Upper lobe of right lung (tissue), 1 donor: Measurements from ENCODE around the gene SPOCD1. TPM values are rescaled to one million over a fixed set of nuclear protein-coding genes. Genes with fewer than 3 reads are reported as not detected.

ENCODE experiments used
- ATAC-seq: fragments of 200-7000 bp; cut with Tn5 transposase; one replicate; pipeline ENCODE4 v1.9.1; 2020; ENCODE audit warnings: mild to moderate bottlenecking, moderate library complexity
- DNase-seq: peaks from one replicate; pipeline ENCODE4 v3.0.0-alpha.2; 2020
- H3K27ac ChIP-seq: fragments of 200-600 bp; one replicate; pipeline ENCODE4 v1.8.0; 2022
- H3K27me3 ChIP-seq: fragments of 200-600 bp; one replicate; pipeline ENCODE4 v1.8.0; 2022; ENCODE audit warnings: mild to moderate bottlenecking
- H3K36me3 ChIP-seq: fragments of 200-600 bp; one replicate; pipeline ENCODE4 v1.8.0; 2022
- H3K4me1 ChIP-seq: fragments of 200-600 bp; one replicate; pipeline ENCODE4 v1.8.0; 2022
- H3K4me3 ChIP-seq: fragments of 200-600 bp; one replicate; pipeline ENCODE4 v1.8.0; 2022; ENCODE audit warnings: mild to moderate bottlenecking
- H3K9me3 ChIP-seq: fragments of 200-600 bp; one replicate; pipeline ENCODE4 v1.8.0; 2022
- CTCF ChIP-seq: fragments of 200-600 bp; IDR thresholded peaks from one replicate; pipeline ENCODE4 v1.8.0; 2022; ENCODE audit warnings: antibody characterized with exemption
- intact Hi-C: fragments of 100-400 bp; cut with DNase I; formaldehyde crosslinking; loops from one replicate; pipeline ENCODE4 v1.11.0; 2022
- total RNA-seq: library from RNA; stranded (reverse); fragmentation: NEBNext Ultra II Directional; extraction: Animal tissue kit (Norgen Biotek cat#: 25700); gene quantifications from one replicate; pipeline ENCODE4 v1.2.1, GENCODE V29; 2021
- donor health status: DM: no; HTN: yes; CAD: no; lungs with severe emphysema.

SPOCD1 gene
- total RNA-seq, 1 donor from 2014 or later, result 31.4 TPM

- ATAC-seq (no peak), DNase-seq (no peak)
- Histone ChIP-seq H3K27me3 (peaks cover 27% of the 10 kb centered on the region), H3K4me3 (no peak overlapping the region), H3K4me1 (no peaks in the 10 kb centered on the region), H3K9me3 (no peaks in the 10 kb centered on the region), H3K27ac (no peak overlapping the region), H3K36me3 (no peaks in the 10 kb centered on the region)
- TF ChIP-seq CTCF, result no peak
- intact Hi-C loops, result no loop called here
Observed at GRCh38 chr1:31778763-31779488, 36.9 kb downstream of the SPOCD1 start.

- no peaks in the 10 kb centered on the region for H3K9me3 ChIP-seq
- intact Hi-C loops, result no loop called here
- DNase-seq, result no peak
- H3K27me3 ChIP-seq, result peaks cover 51% of the 10 kb centered on the region
- no peak overlapping the region for H3K4me3 ChIP-seq
- H3K36me3 ChIP-seq, result no peaks in the 10 kb centered on the region
- H3K27ac ChIP-seq, result no peak overlapping the region
- no peak for TF ChIP-seq CTCF
- ATAC-seq, result no peak
- peaks cover 11% of the 10 kb centered on the region for H3K4me1 ChIP-seq
Observed at GRCh38 chr1:31776516-31776915, 39.3 kb downstream of the SPOCD1 start.

GRCh38 chr1:31776032-31776431 lies 39.8 kb downstream of the SPOCD1 start:
- no peak for DNase-seq
- intact Hi-C loops, result no loop called here
- no peak for TF ChIP-seq CTCF
- H3K27ac ChIP-seq, result no peak overlapping the region
- H3K9me3 ChIP-seq, result no peaks in the 10 kb centered on the region
- no peak overlapping the region for H3K4me3 ChIP-seq
- H3K4me1 ChIP-seq, result peaks cover 11% of the 10 kb centered on the region
- peaks cover 53% of the 10 kb centered on the region for H3K27me3 ChIP-seq
- no peak for ATAC-seq
- no peaks in the 10 kb centered on the region for H3K36me3 ChIP-seq

GRCh38 chr1:31775210-31775999 lies 40.4 kb downstream of the SPOCD1 start:
- Histone ChIP-seq H3K36me3 (no peaks in the 10 kb centered on the region), H3K27me3 (peaks cover 53% of the 10 kb centered on the region), H3K27ac (no peak overlapping the region), H3K4me1 (peaks cover 11% of the 10 kb centered on the region), H3K9me3 (no peaks in the 10 kb centered on the region), H3K4me3 (no peak overlapping the region)
- intact Hi-C loops, result no loop called here
- no peak for TF ChIP-seq CTCF
- no peak for DNase-seq
- no peak for ATAC-seq

- ATAC-seq (no peak), DNase-seq (no peak)
- peaks cover 53% of the 10 kb centered on the region for H3K27me3 ChIP-seq
Observed at GRCh38 chr1:31774495-31774894, 41.3 kb downstream of the SPOCD1 start.

More at GRCh38 chr1:31774495-31774894, 41.3 kb downstream of the SPOCD1 start:
- TF ChIP-seq CTCF, result no peak
- Histone ChIP-seq H3K4me1 (peaks cover 11% of the 10 kb centered on the region), H3K27ac (no peak overlapping the region), H3K9me3 (no peaks in the 10 kb centered on the region), H3K4me3 (no peak overlapping the region), H3K36me3 (no peaks in the 10 kb centered on the region)
- intact Hi-C loops, result no loop called here
